Measurements from ENCODE around the gene TFG.

TFG gene

GRCh38 chr3:100776097-100776729 lies 66.9 kb downstream of the TFG start:
- DNase-seq (ENCODE audit: low read depth) = no peak
- H3K4me3 ChIP-seq (ENCODE audit: low read depth, low read length) = no peak overlapping the region
- TF ChIP-seq CTCF (conservative IDR thresholded peaks at IDR 0.05; ENCODE audit: low read depth, low read length) = no peak

- DNase-seq (ENCODE audit: low read depth) = no peak
- TF ChIP-seq CTCF (conservative IDR thresholded peaks at IDR 0.05; ENCODE audit: low read depth, low read length) = peak; percentile 23
- no peak overlapping the region for H3K4me3 ChIP-seq (ENCODE audit: low read depth, low read length)
Observed at GRCh38 chr3:100776746-100777145, 67.5 kb downstream of the TFG start.

GRCh38 chr3:100777271-100777670 lies 68.0 kb downstream of the TFG start:
- no peak overlapping the region for H3K4me3 ChIP-seq (ENCODE audit: low read depth, low read length)
- peak; percentile 41 for DNase-seq (ENCODE audit: low read depth)
- no peak for TF ChIP-seq CTCF (conservative IDR thresholded peaks at IDR 0.05; ENCODE audit: low read depth, low read length)

GRCh38 chr3:100779480-100779879 lies 70.2 kb downstream of the TFG start:
- no peak for DNase-seq (ENCODE audit: low read depth)
- no peak overlapping the region for H3K4me3 ChIP-seq (ENCODE audit: low read depth, low read length)
- TF ChIP-seq CTCF (conservative IDR thresholded peaks at IDR 0.05; ENCODE audit: low read depth, low read length) = no peak

- no peak overlapping the region for H3K4me3 ChIP-seq (ENCODE audit: low read depth, low read length)
- DNase-seq (ENCODE audit: low read depth) = no peak
- no peak for TF ChIP-seq CTCF (conservative IDR thresholded peaks at IDR 0.05; ENCODE audit: low read depth, low read length)
Observed at GRCh38 chr3:100780071-100780622, 70.9 kb downstream of the TFG start.

GRCh38 chr3:100781301-100781700 lies 72.0 kb downstream of the TFG start:
- no peak for DNase-seq (ENCODE audit: low read depth)
- TF ChIP-seq CTCF (conservative IDR thresholded peaks at IDR 0.05; ENCODE audit: low read depth, low read length) = no peak
- no peak overlapping the region for H3K4me3 ChIP-seq (ENCODE audit: low read depth, low read length)

GRCh38 chr3:100782348-100782747 lies 73.1 kb downstream of the TFG start:
- no peak for DNase-seq (ENCODE audit: low read depth)
- H3K4me3 ChIP-seq (ENCODE audit: low read depth, low read length) = no peak overlapping the region
- no peak for TF ChIP-seq CTCF (conservative IDR thresholded peaks at IDR 0.05; ENCODE audit: low read depth, low read length)

Measured in choroid plexus epithelial cell (primary cell).